NCI-H345 treated with DMSO at 0.1 percent for 48 hours (cell line): Measurements from ENCODE around the gene SNX9.
"Not testable (repeated sequence)": the region's sequence is repeated elsewhere in the genome, so short reads cannot be mapped to it uniquely, and the experiment has no call there.

Source experiments
- DNase-seq: peaks from one replicate; lab custom pipeline; 2025; ENCODE audit not compliant: unreplicated experiment; lab: John Stamatoyannopoulos, UW

The SNX9 gene

DNA sequence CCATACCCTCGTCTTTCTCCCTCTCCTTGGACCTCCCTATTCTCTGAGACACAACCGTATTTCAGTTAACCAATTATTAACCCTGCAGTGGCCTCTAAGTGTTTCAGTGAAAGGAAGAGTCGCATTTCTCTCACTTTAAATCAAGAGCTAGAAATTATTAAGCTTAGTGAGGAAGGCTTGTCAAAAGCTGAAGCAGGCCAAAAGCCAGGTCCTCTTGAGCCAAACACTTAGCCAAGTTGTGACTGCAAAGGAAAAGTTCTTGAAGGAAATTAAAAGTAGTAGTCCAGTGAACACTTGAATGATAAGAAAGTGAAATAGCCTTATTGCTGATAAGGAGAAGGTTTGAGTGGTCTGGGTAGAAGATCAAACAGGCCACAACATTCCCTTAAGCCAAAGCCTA is 58.3 kb downstream of the SNX9 start:
- no peak for DNase-seq

DNA sequence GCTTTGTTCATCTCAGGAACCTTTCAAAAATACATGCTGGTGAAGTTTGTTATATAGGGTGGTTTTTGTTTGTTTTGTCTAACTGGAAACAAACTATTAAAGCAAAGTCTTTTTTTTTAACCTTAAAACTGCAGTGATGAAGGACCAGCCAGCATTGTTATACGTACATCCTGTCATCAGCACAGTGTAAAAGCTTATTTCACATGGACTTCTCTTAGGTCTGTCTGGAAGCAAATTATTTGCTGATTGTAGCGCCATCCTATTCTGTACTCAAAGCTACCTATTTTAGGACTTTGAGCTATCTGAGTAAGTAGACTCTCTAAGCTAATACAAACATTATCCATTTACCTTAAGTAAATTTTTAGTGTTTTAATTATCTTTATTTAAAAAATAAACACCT is 61.7 kb downstream of the SNX9 start:
- DNase-seq, result no peak

DNA sequence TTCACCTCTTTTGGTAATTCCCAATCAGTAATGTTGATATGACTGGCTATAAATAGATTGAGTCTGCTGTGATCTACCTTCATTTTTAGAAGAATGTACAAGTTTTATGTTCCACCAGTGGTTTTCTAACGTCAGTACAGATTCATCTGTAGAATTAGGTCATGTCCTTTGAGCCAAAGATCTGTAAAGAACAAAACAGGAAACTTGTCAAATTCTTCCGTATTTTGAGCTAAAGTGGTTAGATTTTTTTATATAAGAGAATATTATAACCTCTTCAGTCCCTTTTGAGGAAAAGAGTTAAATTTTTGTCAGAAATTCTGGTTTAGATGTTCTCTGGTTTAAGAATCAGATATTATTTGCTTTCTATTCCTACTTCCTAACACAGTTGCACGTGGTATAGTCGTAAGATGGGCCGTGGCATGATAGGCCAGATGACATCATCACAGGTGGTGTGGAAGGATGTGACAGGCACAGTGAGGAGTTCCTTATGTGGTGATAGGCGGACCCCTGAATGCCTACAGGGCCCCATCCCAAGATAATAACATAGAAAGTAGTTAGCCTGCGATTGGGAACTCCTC is 62.3 kb downstream of the SNX9 start:
- DNase-seq, result no peak

DNA sequence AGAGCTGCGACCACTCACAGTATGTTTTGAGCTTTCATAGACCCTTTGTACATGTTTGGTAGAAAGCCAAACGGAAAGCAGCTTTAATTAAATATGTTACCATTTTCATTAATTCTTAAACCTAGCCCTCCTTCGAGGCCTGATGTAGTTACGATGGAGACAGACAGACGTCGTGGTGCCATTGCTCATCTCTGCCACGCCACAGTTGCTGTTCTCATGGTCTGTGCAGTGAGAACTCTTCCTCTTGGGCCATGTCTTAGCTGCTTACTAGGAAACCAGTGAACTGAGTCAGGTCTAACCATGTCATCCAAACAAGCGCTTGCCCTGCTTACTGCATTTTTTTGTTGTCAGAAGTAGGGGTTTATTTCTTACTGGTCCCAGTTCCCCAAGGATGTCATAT is 62.8 kb downstream of the SNX9 start:
- DNase-seq, result no peak

DNA sequence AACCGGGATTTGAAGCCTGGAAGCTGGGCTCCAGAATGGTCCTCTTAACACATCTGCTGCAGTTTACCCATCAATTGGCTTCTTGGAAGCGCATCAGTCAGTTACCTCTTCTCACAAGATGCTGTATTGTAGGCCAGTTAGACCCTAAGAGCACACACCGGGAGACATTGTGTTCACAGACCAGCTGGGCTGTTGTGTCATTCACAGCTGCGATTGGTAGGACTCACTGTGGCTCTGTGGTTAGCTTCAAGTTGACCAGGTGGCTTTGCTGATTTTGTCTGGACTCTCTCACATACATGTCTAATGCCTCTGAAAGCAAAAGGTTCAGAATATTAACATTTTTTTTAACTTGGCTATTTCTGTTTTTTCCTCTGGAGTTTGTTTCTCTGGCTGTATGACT is 64.8 kb downstream of the SNX9 start:
- DNase-seq, result no peak

DNA sequence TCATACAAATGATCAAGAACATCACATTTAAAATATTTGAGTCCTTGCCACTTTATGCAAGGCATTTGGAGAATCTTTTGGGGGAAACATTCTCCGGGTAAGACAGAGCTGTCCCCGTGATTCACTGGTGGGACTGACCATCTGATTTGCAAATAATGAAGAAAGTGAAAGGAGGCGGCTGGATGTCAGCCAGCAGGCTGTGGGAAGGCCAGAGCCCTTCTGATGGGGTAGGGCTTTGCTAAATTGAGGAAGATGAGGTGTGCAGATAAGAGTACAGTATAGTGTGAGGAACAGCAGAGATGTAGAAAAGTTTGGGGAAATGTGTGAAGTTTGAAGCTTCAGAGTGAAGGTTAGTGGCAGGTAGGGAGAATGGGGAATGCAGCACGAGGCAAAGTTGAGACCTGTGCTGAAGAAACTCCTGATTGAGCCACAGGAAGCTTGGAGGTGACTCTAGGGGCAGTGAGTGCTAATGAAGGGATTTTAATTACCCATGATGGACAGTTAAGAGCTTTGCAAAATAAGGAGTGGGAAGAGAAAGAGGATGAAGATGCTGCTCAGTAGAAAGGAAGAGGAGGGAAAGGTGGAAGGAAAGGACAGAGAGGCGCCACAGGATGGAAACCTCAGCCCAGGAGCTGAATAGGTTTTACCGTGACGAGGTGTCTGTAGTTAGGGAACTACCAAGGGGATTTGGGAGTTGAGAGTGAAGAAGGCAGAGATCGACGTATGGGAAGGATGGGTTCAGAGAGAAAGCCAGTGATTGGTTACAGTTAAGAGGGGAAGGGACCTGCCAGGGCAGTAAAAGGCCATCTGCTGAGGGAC is 68.7 kb downstream of the SNX9 start:
- DNase-seq, result no peak

DNA sequence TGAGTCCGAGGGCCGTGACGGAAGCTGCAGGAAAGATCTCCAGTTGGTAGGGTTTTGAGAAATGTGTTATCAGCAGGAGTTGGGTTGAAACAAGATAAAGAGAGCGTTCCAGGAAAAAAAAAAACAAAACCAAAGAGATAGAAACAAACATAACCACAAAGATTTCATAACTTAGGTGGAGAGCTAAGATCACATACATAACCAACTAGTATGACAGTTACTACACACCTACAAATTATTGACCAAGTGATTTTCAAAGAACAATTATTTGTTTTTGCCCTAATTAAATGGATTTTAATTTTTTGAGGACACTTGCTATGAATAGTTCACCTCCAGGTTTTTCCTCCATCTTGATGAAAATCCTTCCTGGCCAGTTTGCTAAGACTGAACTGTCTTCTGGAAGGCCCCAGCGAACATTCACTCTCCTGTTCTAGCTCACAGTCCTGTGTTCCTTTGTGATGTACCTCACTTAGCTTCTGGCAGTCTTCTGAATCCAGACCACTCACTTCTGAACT is 69.4 kb downstream of the SNX9 start:
- DNase-seq, result no peak

DNA sequence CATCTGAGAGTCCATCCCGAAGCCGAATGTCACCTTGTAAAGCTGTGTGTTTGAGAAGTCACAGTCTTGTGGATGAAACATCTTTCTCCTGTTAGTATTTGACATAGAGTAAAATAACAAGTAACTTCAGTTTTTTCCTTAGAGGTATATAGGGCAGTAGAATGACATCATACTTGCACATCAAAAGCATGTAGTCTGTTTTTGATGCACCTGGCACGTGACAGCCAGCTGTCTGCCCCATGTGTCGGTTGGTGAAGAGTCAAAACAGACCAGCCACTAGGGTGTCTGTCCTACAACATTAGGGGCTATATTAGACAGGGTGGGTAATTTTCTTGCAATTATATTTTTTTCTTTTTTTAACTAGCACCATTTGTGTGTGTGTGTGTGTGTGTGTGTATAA is 70.2 kb downstream of the SNX9 start:
- DNase-seq, result no peak

DNA sequence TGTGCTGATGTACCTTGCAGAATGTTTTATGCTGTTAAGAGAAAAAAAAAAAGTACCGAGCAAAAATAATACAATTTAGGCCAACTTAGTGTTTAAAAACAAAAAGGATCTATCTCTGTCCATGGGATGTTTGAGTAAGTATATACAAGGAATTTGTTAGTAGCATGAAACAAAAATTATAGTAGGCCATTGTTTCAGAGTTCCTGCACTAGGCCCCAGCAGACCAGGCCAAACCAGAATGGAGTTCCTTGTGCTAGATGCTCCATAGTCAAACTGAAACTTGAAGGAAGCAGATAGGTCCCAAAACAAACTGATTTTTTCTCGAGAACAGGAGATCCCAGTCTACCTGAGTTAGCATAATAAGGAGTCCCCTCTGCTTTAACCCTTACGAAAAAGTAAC is 72.5 kb downstream of the SNX9 start:
- no peak for DNase-seq

DNA sequence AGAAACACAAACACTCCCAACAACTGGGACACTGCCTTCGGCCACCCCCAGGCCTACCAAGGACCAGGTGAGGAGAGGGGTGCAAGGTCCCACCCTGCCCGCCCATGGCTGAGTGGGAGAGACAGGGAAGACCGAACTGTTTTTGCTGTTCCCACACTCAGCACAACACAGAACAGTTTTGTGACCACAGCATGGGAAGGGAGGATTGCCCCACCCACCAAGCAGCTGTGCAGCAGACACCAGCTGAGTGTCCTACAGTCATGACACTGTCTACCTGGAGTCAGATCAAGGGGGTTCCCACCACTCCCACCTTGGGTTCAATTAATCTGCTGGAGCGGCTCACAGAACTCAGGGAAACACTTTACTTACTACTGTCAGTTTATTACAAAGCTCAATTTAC is 73.9 kb downstream of the SNX9 start:
- DNase-seq, result no peak

DNA sequence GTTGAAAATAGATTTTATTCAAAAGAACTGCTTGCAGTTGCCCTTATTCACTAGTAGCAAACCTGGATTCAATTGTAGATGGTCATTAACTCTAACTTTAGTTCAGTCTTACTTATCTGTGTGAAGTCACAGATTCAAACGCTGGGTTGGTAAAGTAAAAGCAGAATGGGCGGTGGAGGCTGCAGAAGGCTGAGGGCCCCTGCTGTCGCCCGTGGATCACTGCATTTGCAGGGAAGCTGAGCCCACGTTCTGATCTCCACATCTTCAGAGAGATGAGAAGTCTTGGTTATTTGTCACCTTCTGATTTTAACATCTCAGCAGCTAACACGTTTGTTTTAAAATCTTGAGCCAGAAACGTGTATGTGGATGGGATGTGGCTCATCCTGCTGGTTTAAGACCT is 75.1 kb downstream of the SNX9 start:
- DNase-seq, result no peak

DNA sequence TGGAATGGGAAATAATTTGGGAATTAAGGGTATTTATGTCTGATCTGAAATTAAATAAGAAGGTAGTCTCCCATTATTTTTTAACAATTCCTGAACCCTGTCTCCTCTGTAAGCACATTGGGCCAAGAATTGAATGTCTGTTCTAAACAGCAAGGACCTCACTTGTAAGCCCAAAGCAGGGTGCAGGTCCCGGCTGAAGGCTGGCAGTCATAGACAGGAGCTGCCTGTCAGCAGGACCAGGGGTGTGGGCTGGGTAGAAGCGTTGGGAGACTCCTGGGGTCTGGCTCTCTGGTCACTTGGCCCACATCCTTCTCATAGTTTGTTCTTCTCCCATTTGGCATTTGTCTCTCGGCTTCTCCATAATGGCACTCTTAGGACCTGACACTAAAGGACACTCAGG is 75.6 kb downstream of the SNX9 start:
- no peak for DNase-seq

DNA sequence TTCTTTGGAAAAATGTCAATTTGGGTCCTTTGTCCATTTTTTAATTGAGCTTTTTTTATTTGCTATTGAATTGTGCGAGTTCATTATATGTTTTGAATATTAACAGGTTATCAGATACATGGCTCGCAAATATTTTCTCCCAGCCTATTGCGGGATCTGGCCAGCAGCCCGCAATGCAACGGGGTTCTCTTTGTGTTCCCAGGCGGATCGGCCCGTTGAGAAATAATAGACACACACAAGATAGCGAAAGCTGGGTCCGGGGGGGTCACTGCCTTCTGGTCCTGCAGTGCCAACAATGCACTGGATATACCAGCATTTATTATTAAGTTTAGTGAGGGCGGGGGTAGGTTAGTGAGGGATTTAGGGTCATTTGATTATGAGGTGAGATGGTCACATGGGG is 77.2 kb downstream of the SNX9 start:
- not testable (repeated sequence) for DNase-seq

DNA sequence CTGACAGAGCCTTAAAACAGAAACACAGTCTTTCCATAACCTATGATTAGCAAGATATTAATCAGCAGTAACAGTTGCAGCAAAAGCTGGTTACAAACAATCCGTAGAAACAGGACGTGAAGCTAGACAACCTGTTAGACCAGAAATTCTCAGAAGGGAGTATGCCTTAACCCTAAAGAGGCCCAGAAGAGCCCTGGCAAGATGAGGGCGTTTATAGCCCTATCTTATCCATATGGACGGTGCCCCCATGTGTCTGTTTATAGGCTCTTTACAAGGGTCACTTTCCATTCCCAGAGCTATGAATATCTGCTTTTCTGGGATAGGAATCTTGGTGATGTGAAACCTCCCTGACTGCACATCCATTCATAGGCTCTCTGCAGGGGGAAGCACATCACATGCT is 77.7 kb downstream of the SNX9 start:
- not testable (repeated sequence) for DNase-seq

DNA sequence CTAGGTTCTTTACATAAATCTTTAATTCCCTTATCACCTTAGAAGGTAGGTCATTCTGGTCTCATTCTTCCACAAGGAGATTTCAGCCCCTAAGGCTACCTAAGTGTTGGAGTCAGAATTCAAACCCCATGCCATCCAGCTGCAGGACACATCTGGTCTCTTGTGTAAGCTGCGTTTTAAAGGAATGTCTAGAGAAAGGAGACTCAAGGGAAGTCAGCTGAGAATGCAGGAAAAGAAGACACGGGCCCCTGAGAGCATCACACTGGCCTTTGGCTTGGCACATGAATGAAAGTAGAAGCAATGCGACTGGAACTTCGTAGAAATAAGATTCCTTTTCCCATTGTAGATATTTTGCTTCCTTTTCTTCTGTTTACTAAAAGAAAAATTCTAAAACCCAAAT is 82.0 kb downstream of the SNX9 start:
- no peak for DNase-seq

DNA sequence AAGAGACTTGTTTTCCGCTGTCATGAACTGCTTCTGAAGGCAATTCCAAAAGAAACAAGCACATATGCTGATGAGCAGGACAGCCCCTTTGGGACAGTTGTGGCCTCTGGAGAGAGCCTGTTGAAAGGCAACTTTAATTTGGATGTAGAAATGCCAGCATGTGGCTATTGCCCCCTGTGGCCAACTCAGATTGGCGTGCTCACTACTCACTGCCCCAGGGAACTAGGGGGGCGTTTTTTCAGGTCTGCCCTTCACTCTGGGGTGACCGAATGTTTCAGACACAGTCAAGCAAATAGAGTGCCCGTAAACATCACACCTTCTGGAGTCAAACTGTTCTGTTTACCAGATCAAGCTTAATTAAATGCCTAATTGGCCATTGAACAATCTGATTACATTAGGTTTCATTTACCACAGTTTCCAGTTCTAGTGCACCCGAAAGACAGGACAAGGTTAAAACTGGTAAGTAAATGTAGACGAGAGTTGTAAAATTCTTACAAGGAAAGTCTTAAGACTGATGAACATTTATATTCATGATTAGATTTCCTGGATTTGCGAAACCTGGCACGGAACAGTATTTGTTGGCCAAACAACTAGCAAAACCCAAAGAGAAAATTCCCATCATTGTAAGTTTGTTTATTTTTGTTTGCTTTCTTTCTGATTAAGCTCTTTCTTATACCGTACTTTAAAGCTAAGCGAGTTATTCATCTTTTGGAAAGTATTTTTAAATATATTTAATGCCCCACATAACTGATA is 82.7 kb downstream of the SNX9 start:
- no peak for DNase-seq

DNA sequence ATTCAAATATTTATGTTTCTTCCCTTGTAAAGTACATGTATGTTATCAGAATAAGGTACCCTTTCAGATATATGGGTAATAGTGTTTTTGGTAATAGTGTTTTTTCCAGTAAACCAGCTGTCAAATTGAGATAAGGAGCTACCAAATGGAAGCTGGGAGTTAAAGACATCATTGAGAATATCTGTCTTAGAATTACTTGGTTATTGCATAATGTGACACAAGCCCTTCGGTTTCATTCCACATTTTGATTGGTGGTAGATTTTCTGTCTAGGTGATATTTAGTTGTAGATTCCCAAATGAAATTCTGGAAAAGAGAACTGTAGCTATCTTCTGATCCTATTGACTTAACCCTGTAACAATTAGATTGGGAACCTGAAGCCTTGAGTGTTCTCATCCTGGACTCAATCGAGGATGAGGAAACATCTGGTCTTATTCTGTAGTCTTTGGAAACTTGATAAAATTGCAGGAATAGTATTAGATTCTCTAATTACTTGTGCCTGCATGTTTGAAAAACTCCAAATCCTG is 83.6 kb downstream of the SNX9 start:
- DNase-seq, result no peak

DNA sequence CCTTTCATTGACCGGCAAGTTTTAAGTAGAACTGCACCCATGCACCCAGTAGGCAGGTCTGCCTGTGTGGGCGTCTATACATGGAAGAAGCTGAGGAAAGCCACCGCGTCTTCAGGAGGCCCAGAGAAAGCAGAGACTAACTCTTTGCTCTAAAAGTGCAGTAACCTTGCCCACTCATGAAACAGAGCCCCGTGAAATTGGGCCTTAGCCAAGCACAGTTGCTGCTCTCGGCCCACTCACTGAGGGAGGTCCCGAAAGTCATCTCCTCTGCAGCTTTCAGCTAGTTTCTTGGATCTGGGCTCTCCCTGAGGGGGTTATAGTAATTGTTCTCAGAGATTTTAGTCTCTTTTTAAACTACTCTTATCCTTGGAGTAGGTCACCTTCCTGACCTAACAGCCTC is 84.6 kb downstream of the SNX9 start:
- DNase-seq, result no peak

DNA sequence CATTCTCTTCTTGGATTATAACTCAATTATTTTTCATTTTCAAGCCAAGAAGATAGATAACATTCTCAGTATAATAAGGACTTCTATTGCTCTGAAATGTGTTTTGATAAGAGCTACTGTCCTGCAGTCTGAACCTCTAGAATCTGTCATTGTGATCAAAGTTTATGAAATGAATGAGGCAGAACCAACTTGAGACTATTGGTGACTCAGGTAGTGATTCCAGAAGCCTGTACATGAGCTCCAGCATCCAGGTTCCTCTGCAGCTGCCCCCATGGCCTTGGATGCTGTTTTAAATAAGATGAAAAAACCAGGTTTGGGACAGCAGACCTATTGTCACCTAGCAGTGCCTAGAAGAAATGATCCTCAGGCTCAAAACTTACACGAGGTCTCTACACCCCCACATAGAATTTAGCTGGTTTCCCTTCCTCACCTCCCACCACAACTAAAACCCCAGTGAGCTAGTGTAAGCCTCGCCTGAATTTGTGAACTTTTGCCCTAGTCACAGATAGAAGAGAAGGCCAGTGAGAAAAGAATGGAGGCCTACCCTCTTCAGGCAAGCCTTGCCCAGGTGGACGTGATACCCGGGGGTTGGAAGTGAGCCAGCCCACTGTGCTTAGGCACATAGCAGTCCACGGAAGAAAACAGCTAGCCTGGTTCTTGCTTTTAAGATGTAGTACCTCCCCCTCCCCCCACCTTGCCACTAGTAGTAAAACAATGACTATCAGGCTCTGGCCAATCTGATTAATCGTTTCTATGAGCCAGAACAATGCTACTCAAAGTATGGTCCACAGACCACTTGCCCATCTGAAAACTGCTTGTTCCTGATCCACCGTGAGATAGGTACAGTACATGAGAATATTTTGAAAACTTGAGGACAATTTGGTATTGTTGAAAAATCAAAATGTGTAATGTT is 85.6 kb downstream of the SNX9 start:
- DNase-seq, result no peak

DNA sequence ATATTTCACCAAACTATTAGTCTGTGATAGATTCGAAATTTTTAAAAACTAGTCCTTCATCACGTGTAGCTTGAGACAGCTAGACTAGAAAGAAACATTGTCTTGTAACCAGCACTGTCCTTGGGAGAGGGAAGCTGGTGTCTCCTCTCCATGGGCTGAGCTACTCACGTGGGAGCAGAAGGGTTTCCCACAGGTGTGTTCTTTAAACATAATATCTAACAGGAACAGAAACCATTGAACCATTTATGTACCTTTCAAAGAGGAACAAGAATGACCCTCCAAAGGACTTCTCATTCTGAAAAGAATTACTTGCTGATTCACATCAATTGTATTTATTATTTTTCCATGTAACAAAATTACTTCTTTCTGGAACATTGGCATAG is 86.2 kb downstream of the SNX9 start:
- DNase-seq, result no peak

DNA sequence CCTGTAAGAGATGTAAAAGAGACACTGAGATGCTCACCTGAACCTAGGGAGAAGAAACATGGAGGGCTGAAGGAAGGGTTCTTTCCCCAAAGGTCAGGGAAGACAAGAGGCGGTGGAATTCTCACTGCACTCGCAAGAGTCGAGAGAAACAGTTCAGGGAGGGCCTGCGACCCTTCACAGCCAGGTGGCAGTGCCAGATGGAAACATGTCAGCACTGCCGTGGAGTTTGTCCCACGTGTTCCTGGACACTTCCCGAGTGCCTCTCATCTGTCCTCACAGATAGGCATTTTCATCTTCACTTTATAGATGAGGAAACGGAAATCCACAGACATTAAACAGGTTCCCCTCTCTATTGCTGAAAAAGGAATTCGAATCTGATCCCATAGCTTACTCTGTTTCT is 88.2 kb downstream of the SNX9 start:
- DNase-seq, result no peak
